Peyer's patch (tissue), 4 donors: ENCODE data around the gene ARL2BP.

ENCODE experiments used
- CTCF ChIP-seq, 6 experiments: fragments of 450-650 bp in 4 of 6; fragments of 200-600 bp in 2 of 6; sonication (generic) in 1 of 6; IDR thresholded peaks; one replicate each; pipeline ENCODE4 v1.5.1; 2017 to 2019; ENCODE audit warnings: antibody characterized with exemption in 6 of 6, mild to moderate bottlenecking in 3 of 6, moderate library complexity in 1 of 6
- POLR2A ChIP-seq, 2 donors: fragments of 450-650 bp; IDR thresholded peaks; one replicate each; pipeline ENCODE4 v1.5.1; 2017; ENCODE audit warnings: antibody characterized with exemption in 2 of 2, mild to moderate bottlenecking in 2 of 2, moderate library complexity in 2 of 2

GRCh38 chr16:57231821-57232350 lies 13.2 kb upstream of the ARL2BP start:
- TF ChIP-seq CTCF (IDR thresholded peaks at IDR 0.05), result no peak
- no peak for TF ChIP-seq POLR2A (IDR thresholded peaks at IDR 0.05)
